IPS DF 6.9 (cell line): ENCODE data around the gene NUDT14.

Experiments used
- DNase-seq: peaks from one replicate; pipeline ENCODE4 v3.0.0-alpha.2; 2013; ENCODE audit warnings: low read depth, low spot score
- H3K27ac ChIP-seq: one replicate; pipeline ENCODE4 v1.5.1; 2013; ENCODE audit warnings: low read length, control low read depth
- H3K27me3 ChIP-seq: 2 replicates; pipeline ENCODE4 v1.6.1; 2013; ENCODE audit warnings: mild to moderate bottlenecking, low read length; ENCODE audit not compliant: control insufficient read depth, insufficient read depth
- H3K36me3 ChIP-seq: 2 replicates; pipeline ENCODE4 v1.6.1; 2013; ENCODE audit warnings: low read length; ENCODE audit not compliant: control insufficient read depth, insufficient read depth
- H3K4me1 ChIP-seq: 2 replicates; pipeline ENCODE4 v1.6.1; 2013; ENCODE audit warnings: low read length; ENCODE audit not compliant: control insufficient read depth, insufficient read depth
- H3K4me3 ChIP-seq: 2 replicates; pipeline ENCODE4 v1.5.1; 2013; ENCODE audit warnings: mild to moderate bottlenecking, low read length
- H3K9me3 ChIP-seq: 2 replicates; pipeline ENCODE4 v1.6.1; 2013; ENCODE audit warnings: low read length, inconsistent platforms; ENCODE audit not compliant: control insufficient read depth, insufficient read depth
- WGBS: extraction: QIAGEN DNeasy Blood & Tissue Kit; methylation state at CpG from one replicate; pipeline ENCODE4 v1.1.7; 2013; ENCODE audit warnings: mixed read lengths, missing lambda C conversion rate; ENCODE audit not compliant: insufficient read length, insufficient coverage; 5-methylcytosine and 5-hydroxymethylcytosine counted together

Gene NUDT14

GRCh38 chr14:105212541-105213300 is 31.6 kb upstream of the NUDT14 start:
- DNase-seq = no peak
- no peak overlapping the region for H3K27ac ChIP-seq
- no CpG with 5 or more reads among the region's 18 CpGs for WGBS

DNA sequence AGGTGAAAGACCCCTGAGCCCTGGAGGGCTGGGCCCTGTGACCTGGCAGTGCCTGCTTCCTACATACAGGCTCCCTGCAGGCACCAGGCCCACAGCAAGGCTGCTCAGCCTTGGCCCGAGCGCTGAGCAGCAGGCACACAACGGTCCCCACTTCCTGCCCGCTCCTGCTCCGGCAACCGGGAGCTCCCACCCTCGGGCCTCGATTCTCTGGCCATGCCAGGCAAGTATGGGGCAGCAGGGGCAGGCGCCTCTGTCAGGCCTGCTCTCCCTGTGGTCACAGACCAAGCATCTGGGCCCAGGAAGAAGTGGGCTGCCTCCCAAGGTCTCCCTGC is 30.6 kb upstream of the NUDT14 start:
- Histone ChIP-seq H3K36me3 (no peaks in the 10 kb centered on the region; the same call in 1 of the 2 replicates), H3K27ac (no peak overlapping the region), H3K9me3 (no peaks in the 10 kb centered on the region), H3K4me1 (no peaks in the 10 kb centered on the region), H3K27me3 (no peaks in the 10 kb centered on the region), H3K4me3 (no peak overlapping the region)
- no peak for DNase-seq
- no CpG with 5 or more reads among the region's 9 CpGs for WGBS

More at GRCh38 chr14:105212541-105213300, 31.6 kb upstream of the NUDT14 start:
- Histone ChIP-seq H3K27me3 (no peaks in the 10 kb centered on the region), H3K4me1 (no peaks in the 10 kb centered on the region), H3K4me3 (no peak overlapping the region), H3K36me3 (no peaks in the 10 kb centered on the region; the same call in 1 of the 2 replicates), H3K9me3 (no peaks in the 10 kb centered on the region)

DNA sequence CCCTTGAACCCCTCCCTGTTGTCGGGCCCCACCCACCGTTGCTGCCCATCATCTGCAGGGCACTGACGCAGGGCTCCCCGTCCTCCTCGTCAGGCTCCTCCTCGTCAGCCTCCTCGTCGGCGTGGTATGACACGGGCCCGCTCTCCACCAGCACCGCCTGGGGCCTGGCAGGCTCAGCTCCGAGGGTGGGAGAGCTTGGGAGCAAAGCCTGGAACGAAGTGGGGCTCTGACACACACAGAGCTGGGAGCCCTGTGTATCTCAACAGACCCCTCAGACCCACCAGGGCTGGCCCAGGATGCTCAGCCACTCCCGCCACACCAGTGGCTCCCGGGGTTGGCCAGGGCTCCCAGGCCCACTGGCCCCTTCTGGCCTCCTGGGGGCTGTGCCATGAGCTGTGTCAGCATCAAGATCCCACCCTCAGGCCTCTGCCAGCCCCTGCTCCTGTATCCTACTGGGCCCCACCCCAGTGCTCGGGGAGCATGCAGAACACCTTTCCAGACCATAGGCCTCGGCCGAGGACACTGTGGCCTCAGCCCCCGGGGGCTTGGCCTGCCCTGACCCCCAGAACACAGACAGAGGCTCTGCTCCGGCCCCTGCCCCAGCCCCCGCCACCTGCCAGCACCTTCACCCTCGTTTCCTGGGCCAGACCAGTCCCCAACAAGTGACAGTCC is 30.1 kb upstream of the NUDT14 start:
- Histone ChIP-seq H3K36me3 (no peaks in the 10 kb centered on the region; the same call in 1 of the 2 replicates), H3K9me3 (no peaks in the 10 kb centered on the region), H3K27ac (no peak overlapping the region), H3K27me3 (no peaks in the 10 kb centered on the region), H3K4me1 (no peaks in the 10 kb centered on the region), H3K4me3 (no peak overlapping the region)
- no peak for DNase-seq
- no CpG with 5 or more reads among the region's 23 CpGs for WGBS

DNA sequence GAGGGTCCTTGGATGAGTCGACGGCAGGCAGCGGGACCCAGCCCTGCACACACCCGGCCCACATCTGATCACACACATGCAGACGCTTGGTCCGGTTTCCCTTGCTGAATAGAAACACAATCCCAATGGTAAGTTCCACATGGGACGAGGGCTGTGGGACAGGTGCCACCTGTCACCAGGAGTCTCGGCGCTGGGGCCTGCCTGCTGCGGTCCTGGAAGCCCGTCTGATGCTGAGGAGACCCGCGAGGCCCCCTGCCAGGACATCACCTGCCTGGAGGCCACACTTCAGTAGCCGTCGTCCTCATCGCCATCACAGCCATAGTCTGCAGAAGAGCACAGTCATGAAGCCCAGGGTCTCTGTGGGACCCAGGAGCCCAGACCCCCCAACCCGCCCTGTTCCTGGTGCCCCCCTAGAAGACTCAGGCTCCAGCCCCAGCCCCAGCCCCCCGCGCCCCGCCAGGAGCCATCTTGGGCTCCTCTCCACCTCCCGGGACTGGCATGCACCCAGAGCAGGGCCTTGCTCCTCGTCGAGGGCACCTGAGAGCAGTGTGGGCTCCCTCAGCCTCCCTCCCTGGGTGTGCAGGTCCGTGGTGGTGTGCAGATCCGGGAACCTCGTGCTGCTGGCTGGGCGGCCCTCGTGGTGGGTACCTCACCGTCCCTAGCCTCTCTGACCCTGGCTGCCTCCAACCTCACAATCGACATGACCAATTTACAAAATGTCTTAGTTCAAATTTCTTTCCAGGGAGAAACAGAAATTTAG is 29.3 kb upstream of the NUDT14 start:
- H3K4me3 ChIP-seq = no peak overlapping the region
- DNase-seq = no peak
- no peaks in the 10 kb centered on the region for H3K4me1 ChIP-seq
- no peak overlapping the region for H3K27ac ChIP-seq
- WGBS = no CpG with 5 or more reads among the region's 30 CpGs
- H3K27me3 ChIP-seq = no peaks in the 10 kb centered on the region
- no peaks in the 10 kb centered on the region for H3K9me3 ChIP-seq
- no peaks in the 10 kb centered on the region; the same call in 1 of the 2 replicates for H3K36me3 ChIP-seq

DNA sequence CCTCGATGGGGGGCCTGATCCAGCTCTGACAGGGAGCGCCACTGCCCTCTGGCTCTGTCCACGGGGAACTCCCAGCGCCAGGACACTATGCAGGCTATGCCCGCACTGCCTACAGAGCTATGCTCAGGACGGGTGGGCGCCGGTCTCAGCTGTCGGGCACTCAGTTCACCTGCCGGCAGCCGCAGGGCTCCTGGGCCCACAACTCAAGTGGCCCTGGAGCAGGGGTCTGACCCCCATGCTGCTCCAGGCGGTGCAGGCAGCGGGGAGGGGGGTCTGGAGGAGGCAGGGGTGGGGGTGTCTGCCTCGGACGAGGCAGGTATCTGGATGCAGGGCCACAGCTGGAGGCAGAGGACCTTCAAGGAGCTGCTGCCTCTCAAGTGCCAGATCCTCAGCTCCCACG is 28.5 kb upstream of the NUDT14 start:
- WGBS = no CpG with 5 or more reads among the region's 16 CpGs
- H3K9me3 ChIP-seq = no peaks in the 10 kb centered on the region
- no peak overlapping the region for H3K27ac ChIP-seq
- H3K27me3 ChIP-seq = no peaks in the 10 kb centered on the region
- no peak for DNase-seq
- H3K4me3 ChIP-seq = no peak overlapping the region
- H3K4me1 ChIP-seq = no peaks in the 10 kb centered on the region
- no peaks in the 10 kb centered on the region; the same call in 1 of the 2 replicates for H3K36me3 ChIP-seq

DNA sequence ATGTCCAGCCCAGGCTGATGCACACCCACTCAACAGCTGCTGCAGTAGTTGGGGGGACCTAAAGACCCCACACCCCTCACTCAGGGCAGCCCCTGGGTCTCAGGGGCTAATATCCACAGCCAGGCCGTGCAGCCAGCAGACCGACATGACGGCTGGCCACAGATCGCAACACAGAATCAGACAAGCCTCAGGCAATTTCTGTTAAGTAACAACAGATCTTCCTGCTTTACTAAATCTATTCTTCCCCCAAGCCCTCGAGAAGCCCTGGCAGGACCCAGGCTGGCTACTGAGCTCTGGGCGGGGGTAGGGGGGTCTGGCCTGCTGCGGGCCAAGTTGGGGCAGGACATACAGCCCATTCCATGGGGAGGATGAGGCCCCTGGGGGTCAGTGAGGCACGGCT is 28.0 kb upstream of the NUDT14 start:
- H3K27ac ChIP-seq = no peak overlapping the region
- no peaks in the 10 kb centered on the region for H3K27me3 ChIP-seq
- no peaks in the 10 kb centered on the region for H3K9me3 ChIP-seq
- H3K4me3 ChIP-seq = no peak overlapping the region
- WGBS = no CpG with 5 or more reads among the region's 8 CpGs
- peaks cover 3% of the 10 kb centered on the region; the same call in 1 of the 2 replicates for H3K36me3 ChIP-seq
- no peak for DNase-seq
- no peaks in the 10 kb centered on the region; the same call in 1 of the 2 replicates for H3K4me1 ChIP-seq

DNA sequence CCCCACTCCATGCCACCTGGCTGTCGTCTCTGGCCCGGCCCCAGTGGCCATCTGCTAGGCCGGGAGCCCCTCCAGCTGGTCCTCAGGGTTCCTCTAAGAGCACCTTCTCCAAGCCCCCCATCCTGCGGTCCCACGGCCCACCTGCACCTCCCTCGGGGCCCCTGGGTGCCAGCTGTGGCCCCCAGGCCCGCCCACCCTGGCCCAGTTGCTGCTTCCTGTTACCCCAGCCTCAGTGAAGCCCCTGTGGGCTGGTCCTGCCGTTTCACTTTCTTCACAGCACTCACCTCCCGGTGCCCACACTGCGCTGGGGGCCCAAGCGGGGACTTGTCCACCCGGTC is 27.6 kb upstream of the NUDT14 start:
- no peak overlapping the region for H3K27ac ChIP-seq
- H3K4me3 ChIP-seq = no peak overlapping the region
- peaks cover 3% of the 10 kb centered on the region; the same call in 1 of the 2 replicates for H3K36me3 ChIP-seq
- WGBS = no CpG with 5 or more reads among the region's 12 CpGs
- no peaks in the 10 kb centered on the region for H3K27me3 ChIP-seq
- H3K4me1 ChIP-seq = no peaks in the 10 kb centered on the region; the same call in 1 of the 2 replicates
- H3K9me3 ChIP-seq = no peaks in the 10 kb centered on the region
- no peak for DNase-seq

DNA sequence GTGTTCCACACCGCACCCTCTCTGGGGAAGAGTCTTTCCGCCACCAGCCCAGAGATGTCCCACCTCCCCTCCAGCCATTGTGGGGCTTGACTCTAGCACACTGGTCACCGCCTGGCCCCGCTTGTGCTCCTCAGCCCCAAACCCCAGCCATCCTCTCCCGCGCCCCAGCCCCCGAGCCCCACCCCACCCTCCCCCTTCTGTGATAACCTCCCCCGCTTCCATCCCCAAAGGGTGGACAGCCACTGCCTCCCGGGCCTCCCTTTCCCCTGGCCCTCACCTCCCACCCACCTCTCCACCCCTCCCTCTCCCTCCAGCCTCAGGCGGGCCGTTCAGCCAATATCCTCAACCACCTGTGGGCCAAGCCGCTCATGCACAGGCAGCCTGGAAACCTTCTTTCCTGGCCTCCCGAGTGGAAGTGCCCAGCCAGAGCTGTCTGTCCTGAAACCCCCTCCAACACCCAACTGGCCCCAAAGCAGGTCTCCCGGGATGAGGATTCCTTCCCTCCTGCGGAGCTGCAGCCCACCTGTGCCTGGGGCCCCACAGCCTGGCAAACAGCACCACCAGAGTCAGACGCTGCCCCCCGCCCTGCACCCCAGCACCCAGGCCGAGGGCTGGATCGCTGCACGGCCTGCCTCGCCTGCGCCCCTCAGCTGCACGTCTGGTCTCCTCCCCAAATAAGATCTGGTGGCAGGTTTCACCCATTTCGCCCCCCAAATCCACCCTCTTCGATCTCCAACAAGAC is 27.1 kb upstream of the NUDT14 start:
- DNase-seq = no peak
- Histone ChIP-seq H3K27me3 (no peaks in the 10 kb centered on the region), H3K9me3 (no peaks in the 10 kb centered on the region), H3K36me3 (peaks cover 3% of the 10 kb centered on the region; the same call in 1 of the 2 replicates), H3K4me3 (no peak overlapping the region), H3K27ac (no peak overlapping the region), H3K4me1 (peaks cover 2% of the 10 kb centered on the region; the same call in 1 of the 2 replicates)
- WGBS = no CpG with 5 or more reads among the region's 25 CpGs

DNA sequence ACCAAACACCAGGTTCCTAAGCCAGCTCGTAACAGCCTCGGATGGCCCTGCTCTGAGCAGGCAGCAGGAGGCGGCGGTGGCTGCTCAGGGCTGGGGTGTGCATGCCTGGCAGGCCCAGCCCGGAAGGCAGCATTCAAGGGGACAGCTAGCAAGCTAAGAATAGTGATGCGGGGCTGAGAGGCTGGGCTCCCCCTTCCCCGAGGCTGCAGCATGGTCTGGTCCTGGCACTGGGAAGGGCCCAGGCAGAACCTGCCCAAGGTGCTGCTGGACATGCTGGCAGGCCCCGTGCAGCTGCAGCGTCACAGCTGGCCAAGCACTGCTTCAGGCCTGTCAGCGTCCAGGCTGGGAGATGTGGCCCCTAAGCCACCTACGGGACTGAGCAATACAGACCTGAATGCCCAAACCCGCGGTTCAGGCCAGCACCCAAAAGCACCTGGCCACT is 26.4 kb upstream of the NUDT14 start:
- Histone ChIP-seq H3K36me3 (peaks cover 3% of the 10 kb centered on the region; the same call in 1 of the 2 replicates), H3K9me3 (no peaks in the 10 kb centered on the region), H3K4me3 (no peak overlapping the region), H3K27me3 (no peaks in the 10 kb centered on the region), H3K27ac (no peak overlapping the region), H3K4me1 (peaks cover 2% of the 10 kb centered on the region; the same call in 1 of the 2 replicates)
- no peak for DNase-seq
- no CpG with 5 or more reads among the region's 13 CpGs for WGBS

GRCh38 chr14:105206873-105207272 is 25.8 kb upstream of the NUDT14 start:
- Histone ChIP-seq H3K9me3 (no peaks in the 10 kb centered on the region), H3K36me3 (peaks cover 3% of the 10 kb centered on the region; the same call in 1 of the 2 replicates), H3K27me3 (no peaks in the 10 kb centered on the region), H3K27ac (no peak overlapping the region), H3K4me1 (peaks cover 2% of the 10 kb centered on the region; the same call in 1 of the 2 replicates), H3K4me3 (no peak overlapping the region)
- no peak for DNase-seq
- WGBS = no CpG with 5 or more reads among the region's 5 CpGs
